Measurements from ENCODE around the gene CCDC33. TPM values are rescaled to one million over a fixed set of nuclear protein-coding genes. Genes with fewer than 3 reads are reported as not detected.

Gene CCDC33
- total RNA-seq, 2 donors from 2014 or later = 0.10 to 0.21 TPM

DNA sequence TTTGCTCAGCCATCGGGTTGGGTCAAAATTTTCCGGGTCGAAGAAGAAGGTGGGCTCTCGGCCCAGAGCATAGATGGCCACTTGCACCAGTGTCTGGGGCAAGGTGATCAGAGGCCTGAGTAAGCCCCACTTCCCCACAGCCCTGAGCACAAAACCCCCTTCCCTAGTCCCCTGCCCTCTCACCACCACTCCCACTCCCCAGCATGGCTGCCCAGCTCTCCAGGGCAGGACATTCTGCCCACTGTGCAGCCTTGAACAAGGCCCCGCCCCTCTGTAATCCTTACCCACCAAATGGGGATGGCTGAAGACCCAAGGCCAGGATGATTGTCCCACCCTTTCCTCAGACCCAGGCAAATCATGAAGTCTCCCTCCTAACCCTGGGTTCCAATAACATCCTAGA is 102.5 kb downstream of the CCDC33 start:
- Histone ChIP-seq H3K9ac (ENCODE audit: low read depth in 2 of 2, low read length in 2 of 2) (no peak overlapping the region), H3K27me3 (no peaks in the 10 kb centered on the region), H3K36me3 (no peaks in the 10 kb centered on the region), H3K4me3 (no peak overlapping the region), H3K4me1 (no peaks in the 10 kb centered on the region), H3K27ac (no peak overlapping the region), H3K9me3 (no peaks in the 10 kb centered on the region)
- TF ChIP-seq CTCF (IDR thresholded peaks at IDR 0.05) = no peak
- DNase-seq = no peak
- intact Hi-C loops (cut with DNase I) = no loop called here

- Histone ChIP-seq H3K4me3 (no peak overlapping the region), H3K4me1 (no peaks in the 10 kb centered on the region), H3K27ac (no peak overlapping the region), H3K27me3 (no peaks in the 10 kb centered on the region), H3K9ac (ENCODE audit: low read depth in 2 of 2, low read length in 2 of 2) (no peak overlapping the region), H3K36me3 (no peaks in the 10 kb centered on the region), H3K9me3 (no peaks in the 10 kb centered on the region)
- no peak for TF ChIP-seq CTCF (IDR thresholded peaks at IDR 0.05)
- DNase-seq = no peak
- intact Hi-C loops (cut with DNase I) = no loop called here
Observed at GRCh38 chr15:74339371-74339770, 103.2 kb downstream of the CCDC33 start.

DNA sequence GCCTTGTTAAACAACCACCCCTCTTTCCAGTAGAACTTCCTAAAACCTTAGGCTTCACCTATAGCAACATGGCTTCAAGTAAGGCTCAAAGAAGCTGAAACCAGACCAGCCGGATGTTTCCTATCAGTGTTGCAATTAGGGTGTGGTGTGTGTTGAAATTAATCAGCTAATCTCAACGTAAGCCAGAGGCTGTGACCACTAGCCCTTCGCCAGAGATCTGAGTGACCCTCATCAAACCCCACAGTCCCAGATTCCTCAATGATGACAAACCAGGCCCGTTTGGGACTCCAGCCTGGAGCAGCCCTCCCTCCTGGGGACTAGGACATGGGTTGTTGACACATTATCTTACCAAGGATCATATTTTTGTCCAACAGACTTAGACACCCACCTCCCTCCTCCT is 104.0 kb downstream of the CCDC33 start:
- TF ChIP-seq CTCF (IDR thresholded peaks at IDR 0.05) = no peak
- Histone ChIP-seq H3K9ac (ENCODE audit: low read depth in 2 of 2, low read length in 2 of 2) (no peak overlapping the region), H3K36me3 (no peaks in the 10 kb centered on the region), H3K9me3 (no peaks in the 10 kb centered on the region), H3K27ac (no peak overlapping the region), H3K27me3 (no peaks in the 10 kb centered on the region), H3K4me1 (no peaks in the 10 kb centered on the region), H3K4me3 (no peak overlapping the region)
- intact Hi-C loops (cut with DNase I) = no loop called here
- no peak for DNase-seq

- no peaks in the 10 kb centered on the region for H3K9me3 ChIP-seq
- H3K4me3 ChIP-seq = no peak overlapping the region
- intact Hi-C loops (cut with DNase I) = no loop called here
- no peaks in the 10 kb centered on the region for H3K4me1 ChIP-seq
- no peak overlapping the region for H3K9ac ChIP-seq (ENCODE audit: low read depth in 2 of 2, low read length in 2 of 2)
- H3K27me3 ChIP-seq = no peaks in the 10 kb centered on the region
- no peak for DNase-seq
- no peak for TF ChIP-seq CTCF (IDR thresholded peaks at IDR 0.05)
- H3K27ac ChIP-seq = no peak overlapping the region
- no peaks in the 10 kb centered on the region for H3K36me3 ChIP-seq
Observed at GRCh38 chr15:74343127-74343796, 107.1 kb downstream of the CCDC33 start.

DNA sequence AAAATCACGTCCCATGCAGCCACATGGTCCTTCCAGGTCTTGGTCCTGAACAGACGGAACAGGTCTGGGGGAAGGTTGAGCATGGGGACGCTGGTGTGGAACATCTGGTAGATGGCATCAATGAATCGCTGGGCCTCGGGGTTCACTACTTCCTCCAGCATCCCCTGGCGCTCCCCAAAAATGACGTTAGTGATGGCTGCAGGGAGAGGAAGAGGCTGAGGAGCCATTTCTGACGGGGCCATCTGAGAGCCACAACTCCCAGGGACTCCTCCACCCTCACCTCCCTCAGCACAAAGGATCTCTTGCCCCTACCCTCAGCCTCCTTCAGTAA is 107.6 kb downstream of the CCDC33 start:
- no peak overlapping the region for H3K4me3 ChIP-seq
- no peak overlapping the region for H3K27ac ChIP-seq
- no peaks in the 10 kb centered on the region for H3K9me3 ChIP-seq
- no peak for DNase-seq
- no peak overlapping the region for H3K9ac ChIP-seq (ENCODE audit: low read depth in 2 of 2, low read length in 2 of 2)
- H3K27me3 ChIP-seq = no peaks in the 10 kb centered on the region
- H3K4me1 ChIP-seq = no peaks in the 10 kb centered on the region
- H3K36me3 ChIP-seq = no peaks in the 10 kb centered on the region
- intact Hi-C loops (cut with DNase I) = no loop called here
- TF ChIP-seq CTCF (IDR thresholded peaks at IDR 0.05) = no peak

Data from colonic mucosa (tissue), 4 donors.